Limb (tissue), 2 donors: ENCODE data around the gene ANKS3.
"Not testable (repeated sequence)": the region's sequence is repeated elsewhere in the genome, so short reads cannot be mapped to it uniquely, and the experiment has no call there.

ENCODE experiments used
- DNase-seq, 2 donors: peaks; one replicate each; pipeline ENCODE4 v3.0.0-alpha.2; 2016; ENCODE audit errors: extremely low spot score in 2 of 2

ANKS3 gene

DNA sequence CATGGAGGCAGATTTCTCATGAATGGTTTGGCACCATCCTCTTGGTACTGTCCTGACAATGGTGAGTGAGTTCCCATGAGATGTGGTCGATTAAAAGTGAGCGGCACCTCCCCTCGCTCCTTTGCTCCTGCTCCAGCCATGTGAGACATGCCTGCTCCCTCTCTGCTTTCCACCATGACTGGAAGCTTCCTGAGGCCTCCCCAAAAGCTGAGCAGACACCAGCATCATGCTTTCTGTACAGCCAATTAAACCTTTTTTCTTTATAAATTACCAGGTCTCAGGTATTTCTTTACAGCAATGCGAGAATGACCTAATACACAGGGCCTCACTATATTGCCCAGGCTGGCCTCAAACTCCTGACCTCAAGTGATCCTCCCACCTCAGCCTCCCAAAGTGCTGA, 20.8 kb upstream of the ANKS3 start:
- DNase-seq, result no peak

DNA sequence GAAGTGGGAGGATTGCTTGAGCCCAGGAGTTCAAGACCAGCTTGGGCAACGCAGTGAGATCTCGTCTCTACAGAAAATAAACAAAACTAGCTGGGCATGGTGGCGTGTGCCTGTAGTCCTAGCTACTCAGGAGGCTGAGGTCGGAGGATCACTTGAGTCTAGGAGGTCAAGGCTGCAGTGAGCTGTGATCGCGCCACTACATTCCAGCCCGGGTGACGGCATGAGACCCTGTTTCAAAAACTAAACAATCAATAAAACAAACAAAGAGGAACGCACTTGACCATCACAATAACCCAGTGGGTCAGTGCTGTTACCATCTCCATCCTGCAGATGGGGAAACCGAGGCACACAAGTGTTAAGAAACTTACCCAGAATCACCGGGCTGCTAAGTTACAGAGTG, 19.2 kb upstream of the ANKS3 start:
- no peak for DNase-seq

DNA sequence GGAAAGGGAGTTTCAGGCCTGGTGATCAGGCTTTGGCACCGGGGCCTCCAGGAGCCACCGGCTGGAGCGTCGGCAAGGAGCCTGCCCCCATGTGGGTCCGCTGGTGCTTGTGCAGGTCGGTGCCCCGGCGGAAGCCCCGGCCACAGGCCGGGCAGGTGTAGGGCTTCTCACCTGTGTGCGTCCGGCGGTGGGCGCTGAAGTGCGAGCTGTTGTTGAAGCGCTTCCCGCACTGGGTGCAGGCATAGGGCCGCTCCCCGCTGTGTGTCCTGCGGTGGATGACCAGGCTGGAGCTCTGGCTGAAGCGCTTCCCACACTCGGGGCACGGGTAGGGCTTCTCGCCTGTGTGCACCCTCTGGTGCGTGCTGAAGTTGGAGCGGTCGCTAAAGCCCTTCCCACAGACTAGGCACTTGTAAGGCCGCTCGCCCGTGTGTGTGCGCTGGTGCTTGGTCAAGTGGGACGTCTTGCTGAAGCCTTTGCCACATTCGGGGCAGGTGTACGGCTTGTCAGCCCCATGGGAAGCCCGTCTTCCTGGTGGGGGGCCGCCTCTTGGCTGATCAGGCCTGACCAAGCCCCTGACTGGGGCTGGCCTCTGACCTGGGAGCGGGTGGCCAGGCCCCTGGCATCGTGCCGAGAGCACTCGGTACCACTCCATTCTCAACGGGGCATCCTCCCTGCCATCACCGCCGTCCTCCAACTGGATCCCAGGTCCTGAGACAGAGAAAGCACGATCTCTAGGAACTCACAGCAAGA, 18.5 kb upstream of the ANKS3 start:
- no peak for DNase-seq

DNA sequence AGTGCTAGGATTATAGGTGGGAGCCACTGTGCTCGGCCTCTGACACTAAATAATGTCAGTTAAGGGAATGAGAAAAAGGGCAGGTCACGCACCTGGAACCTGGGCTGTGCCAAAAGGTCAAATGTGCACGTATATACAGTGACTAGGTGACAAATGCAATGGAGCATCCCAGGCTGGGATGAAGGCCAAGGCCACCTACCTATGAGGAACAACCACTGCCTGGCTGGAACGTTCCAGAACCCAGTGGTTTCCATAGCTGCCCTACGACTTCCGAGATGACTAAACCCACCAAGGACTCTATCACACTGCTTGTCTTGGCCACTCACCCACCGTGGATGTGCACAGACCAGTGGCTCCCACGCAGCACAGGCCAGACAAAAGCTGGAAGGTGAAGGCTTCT, 16.8 kb upstream of the ANKS3 start:
- no peak for DNase-seq

DNA sequence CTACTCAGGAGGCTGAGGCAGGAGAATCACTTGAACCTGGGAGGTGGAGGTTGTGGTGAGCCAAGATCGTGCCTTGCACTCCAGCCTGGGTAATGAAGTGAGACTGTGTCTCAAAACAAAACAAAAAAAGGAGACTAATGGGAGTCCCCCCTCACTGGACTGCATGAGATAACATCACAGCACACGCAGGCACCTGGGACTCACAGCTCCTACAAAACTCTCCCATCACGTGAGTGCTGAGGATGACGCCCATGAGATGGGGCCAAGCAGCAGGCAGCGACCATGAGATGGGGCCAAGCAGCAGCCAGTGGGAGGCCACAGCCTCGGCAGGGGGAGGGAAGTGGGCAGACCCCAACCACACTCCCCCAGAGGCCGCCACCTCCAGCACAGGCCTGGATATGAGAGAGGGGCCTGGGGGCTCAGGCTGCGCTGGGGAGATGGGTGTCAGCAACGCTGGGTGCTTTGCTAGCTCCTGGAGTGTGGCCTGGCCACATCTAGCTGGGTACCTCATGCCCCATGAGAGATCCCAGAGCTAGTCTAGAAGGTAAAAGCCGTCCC, 15.7 kb upstream of the ANKS3 start:
- no peak for DNase-seq

DNA sequence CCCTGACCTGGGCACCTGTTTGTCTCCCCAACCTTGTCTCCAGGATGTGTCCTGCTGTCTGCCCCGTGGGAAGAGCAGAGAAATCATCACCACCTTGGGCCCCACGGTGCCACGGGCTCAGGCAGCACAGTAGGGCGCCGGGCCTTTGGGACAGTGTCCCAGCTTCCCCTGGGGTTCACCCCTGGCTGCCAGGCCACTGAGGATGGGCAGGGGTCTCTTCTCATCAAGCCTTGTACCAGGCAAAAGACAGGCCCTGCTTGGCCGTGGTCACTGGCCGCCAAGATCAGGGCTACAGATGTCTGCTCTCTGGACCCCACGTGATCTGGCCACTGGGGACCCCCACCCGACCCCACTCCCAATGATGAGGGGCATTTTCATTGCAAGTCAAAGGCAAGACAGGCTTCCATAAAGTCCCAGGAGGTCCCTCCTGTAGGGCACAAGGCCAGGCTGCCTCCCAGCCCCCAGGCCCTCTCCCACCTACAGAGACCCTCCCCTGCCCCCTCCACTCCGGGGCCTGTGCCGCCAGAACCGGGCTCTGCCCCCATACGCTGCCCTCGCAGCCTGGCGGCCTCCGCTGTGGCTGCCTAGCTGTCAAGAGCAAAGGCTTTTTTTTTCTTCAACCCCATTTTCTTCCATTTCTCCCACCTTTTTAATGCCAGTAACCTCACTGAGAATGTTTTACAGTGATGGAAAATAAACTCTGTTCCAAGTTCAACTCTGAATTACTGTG, 14.8 kb upstream of the ANKS3 start:
- no peak for DNase-seq

DNA sequence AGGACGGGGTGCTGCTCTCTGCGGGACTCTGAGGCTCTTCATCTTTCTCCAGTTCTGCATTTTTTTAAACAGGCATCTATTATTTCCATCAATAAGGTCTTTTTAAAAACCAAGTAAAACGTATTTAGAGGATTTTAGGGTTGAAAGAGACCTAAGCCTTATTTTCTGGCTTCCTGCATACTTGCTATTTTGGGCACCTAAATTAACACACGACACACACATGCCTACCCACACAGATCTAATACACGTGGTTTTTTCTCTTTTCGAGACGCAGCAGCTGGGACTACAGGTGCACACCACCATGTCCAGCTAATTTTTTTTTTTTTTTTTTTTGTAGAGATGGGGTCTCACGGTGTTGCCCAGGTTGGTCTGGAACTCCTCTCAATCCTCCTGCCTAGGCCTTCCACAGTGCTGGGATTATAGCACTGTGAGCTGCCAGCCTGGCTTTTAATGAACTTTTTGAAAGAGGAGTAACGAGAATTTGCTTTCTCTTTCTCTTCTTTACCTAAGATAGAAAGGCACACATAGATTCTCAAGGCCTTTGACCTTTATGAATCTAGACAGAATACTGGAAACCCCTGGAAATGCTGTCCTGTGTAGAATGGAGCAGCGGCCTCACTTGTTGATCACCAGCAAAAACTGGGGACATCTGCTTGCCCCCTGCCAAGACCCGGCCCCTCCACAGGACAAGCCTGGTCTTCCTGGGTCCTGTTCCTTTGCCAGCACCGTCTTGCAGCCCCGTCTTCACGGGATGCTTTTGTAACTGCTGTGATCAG, 14.0 kb upstream of the ANKS3 start:
- no peak for DNase-seq

DNA sequence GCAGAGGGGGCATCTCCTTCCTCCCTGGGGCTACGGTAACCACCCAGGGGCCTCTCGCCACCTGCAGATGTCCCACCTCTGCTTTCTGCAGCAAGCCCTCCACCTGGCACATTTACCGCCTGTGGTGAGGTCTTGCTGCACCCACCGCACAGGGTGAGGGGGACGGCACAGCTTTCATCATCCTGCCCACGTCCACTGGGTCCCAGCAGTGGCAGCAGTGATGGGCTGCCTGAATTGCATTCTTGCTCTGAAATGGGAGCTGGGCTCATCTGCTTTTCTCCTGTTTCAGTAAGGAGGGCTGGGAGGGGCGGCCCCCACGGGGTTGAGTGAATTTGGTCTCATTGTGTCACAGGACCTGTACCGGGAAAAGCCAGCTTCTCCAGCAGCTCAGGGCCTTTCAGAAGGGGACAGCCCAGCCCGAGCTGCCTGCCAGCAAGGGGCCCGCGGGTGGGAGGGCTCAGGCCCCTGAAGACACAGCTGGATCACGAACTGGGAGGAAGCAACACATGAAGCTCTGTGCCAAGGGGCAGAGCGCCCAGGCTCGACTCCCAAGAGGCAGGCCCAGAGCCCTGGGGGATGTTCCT, 13.0 kb upstream of the ANKS3 start:
- no peak for DNase-seq

DNA sequence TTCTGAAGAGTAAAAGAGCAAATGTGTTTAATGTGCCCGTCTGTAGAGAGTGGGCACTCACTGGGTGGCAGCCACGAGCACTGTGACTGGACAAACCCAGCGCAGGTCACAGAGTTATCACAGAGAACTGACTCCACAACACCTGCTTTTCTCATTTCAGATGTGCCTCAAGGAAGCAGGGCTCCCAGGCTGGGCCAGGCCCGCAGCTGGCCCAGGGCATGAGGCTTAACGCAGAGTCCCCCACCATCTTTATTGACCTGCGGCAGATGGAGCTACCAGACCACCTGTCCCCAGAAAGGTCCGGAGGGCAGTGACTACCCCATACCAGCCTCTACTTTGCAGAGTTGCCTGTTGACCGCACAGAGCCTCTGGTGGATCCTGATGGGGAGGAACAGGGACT, 12.1 kb upstream of the ANKS3 start:
- DNase-seq, result no peak

DNA sequence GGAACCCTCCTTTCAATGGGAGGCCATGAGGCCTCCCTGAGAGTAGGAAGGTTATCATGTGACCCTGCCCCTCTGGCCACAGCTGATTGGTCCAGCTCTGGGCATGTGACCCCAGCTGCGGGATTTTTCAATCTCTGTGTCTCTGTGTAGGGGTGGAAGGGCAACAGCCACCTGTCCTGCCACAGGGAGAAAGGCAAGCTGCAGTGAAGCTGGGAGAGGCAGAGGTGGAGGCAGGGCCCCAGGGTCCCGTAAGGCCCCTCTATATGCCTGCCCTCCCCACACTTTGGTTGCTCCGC, 11.2 kb upstream of the ANKS3 start:
- DNase-seq, result no peak

DNA sequence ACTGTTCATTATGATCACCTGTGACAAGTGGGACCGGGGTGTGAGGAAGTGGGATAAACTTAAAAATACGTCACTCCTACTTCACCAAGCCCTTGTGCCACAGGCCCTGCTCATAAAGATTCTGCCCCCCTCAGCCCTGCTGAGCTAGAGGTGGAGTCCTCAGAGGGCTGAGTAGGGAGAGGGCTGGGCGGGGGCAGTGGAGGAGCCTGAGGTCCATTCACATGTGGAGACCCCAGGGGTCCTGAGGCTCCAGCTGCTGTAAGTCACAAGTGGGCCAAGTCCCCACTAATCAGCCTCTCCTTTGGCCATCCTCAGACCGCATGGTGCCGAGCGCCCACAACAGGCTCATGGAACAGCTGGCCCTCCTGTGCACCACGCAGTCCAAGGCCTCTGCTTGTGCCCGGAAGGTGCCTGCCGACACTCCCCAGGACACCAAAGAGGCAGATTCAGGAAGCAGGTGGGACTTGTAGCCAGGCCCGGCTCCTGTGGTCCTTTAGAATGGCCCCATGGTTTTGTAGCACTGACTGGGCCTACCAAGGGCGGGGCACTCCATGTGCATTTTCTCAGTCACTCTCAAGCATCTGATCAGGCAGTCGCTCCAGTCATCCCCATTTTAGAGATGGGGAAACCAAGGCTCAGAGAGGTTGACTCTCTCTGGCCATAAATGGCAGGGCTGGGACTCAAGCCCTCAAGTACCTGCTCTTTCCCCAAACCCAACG, 10.6 kb upstream of the ANKS3 start:
- DNase-seq, result no peak

DNA sequence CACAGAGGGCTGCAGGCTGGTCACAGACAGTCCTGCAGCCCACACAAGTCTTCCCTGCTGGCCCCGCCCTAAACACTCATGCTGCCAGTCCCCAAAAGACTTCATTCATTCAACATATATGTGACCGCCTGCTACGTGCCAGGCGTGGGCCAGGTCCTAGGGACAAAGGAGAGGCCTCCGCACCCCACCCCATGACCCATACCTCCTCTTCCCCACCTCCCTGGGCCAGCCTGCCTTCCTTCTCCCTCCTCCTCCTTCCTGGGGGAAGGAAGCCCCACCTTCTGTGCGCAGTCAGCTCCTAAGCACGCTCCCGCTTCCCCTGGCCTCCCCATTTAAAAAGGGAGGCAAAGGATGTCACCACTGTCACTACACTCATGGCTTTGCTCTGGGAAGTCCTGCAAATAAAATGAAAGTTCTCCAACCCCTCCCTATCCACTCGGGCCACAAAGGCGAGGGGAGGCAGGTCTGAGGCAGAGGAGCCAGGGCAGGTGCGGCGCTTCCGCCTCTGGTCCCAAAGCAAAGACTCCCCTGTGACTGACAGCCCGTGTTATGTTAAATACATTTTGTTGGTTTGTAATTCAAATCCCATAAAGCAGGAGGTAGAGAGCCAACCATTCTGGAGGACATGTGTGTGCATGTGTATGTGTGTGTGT, 9.3 kb upstream of the ANKS3 start:
- no peak for DNase-seq

DNA sequence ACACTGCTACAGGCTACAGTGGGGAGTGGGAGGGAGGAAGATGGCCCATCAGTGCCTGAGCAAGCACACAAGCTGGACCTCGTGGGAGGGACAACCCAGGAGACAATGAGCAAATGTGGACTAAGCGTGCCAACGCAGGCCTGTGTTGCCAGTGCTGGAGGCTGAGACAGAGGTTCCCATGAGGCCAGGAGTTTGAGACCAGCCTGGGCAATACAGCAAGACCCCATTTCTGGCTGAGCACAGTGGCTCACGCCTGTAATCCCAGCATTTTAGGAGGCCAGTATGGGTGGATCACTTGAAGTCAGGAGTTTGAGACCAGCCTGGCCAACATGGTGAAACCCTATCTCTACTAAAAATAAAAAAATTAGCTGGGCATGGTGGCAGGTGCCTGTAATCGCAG, 4.3 kb upstream of the ANKS3 start:
- DNase-seq, result not testable (repeated sequence)

DNA sequence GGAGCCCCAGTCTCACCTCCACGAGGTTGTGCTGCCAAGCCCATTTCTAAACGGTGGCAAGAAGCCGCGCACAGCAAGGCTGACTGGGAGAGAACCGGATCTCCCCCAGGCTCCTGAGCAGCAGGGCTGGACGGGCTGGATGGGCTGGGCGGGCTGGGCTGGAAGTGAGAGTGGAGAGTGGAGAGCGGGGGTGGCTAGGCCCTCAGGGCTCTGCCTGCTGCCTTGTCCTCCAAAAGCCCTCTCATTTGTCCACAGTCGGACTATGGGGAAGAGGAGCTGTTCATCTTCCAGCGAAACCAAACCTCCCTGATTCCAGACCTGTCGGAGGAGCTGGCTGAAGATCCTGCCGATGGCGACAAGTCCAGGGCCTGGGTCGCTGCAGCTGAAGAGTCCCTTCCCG, 3.5 kb upstream of the ANKS3 start:
- no peak for DNase-seq

DNA sequence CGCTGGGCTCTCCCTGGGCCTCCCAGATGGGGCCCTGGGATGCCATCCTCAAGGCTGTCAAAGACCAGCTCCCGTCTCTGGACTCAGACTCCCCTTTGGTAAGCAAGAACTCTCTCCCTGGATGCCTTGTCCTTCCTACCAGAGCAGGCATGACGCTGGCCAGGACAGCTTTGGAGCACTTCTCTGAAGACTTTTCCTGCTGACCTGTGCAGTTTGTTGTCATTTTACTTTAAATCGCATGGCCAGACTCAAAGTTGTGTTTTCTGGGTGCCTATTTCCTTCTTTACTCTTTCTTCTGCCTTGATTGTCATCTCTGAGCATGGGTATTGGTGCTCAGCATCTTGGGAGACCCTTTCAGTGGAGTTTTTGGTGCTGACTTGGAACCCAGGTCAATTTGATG, 2.5 kb upstream of the ANKS3 start:
- no peak for DNase-seq

DNA sequence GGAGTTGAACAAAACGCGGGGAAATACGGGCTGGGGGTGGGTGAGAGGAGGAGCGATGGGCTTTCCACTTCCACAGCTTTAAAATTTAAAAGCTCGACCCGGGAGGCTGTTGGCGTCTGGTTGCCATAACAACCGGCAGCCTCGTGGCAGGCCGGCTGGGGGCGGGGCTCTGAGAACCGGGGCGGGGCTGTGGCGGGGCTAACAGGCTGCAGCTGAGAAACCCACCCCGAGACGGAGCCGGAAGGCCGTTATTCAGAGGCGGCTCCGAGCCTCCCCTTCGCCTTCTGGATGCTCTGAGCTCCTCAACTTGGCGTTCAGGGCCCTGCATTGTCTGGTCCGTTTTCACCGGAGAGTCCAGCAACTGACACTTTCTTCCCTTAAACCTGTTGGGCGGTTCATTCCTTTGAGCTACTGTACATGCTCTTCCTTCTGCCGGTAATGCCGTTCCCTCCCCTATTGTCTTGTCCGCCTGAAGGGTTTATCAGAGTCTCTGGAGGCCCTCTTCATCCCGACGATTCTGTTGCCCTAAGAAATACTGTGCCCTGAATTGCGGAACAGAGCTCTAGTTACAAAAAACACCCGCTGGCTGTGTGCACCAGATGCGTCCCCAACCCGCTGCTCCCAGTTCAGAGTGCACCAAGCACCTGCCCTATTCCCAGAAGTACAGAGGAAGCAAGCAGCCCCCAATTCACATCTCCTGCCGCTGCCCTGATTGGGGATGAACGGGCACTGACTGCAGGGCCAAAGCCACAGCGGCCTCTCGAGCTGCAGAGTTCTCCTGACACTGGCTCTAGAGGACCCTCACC, 862 bp upstream of the ANKS3 start:
- peak; percentile 89 to 95 for DNase-seq

DNA sequence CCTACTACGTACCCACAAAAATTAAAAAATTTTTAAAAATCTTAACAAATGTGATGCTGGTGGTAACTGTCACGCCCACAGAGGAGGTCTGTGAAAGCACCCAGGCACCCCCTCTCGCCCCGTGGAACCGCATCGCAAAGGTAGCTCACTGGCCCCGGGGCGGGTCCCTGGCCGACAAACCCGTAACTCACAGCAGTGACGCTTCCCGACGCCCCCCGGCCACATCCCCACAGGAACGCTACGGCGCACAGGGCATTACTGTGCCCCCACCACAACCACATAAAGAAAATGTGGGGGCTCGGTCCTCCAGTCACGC, 366 bp downstream of the ANKS3 start:
- no peak for DNase-seq

DNA sequence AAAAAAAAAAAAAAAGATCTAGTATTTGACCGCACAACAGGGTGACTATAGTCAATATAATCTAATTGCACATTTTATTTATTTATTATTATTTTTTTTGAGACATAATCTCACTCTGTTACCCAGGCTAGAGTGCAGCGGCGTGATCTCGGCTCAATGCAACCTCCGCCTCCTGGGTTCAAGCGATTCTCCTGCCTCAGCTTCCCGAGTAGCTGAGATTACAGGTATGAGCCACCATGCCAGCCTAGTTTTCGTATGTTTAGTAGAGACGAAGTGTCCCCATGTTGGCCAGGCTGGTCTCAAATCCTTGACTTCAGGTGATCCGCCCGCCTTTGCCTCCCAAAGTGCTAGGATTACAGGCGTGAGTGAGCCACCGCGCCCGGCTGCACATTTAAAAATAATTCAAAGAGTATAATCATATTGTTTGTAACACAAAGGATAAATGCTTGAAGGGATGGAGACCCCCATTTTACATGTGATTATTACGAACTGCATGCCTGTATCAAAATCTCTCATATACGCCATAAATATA, 794 bp downstream of the ANKS3 start:
- no peak for DNase-seq

DNA sequence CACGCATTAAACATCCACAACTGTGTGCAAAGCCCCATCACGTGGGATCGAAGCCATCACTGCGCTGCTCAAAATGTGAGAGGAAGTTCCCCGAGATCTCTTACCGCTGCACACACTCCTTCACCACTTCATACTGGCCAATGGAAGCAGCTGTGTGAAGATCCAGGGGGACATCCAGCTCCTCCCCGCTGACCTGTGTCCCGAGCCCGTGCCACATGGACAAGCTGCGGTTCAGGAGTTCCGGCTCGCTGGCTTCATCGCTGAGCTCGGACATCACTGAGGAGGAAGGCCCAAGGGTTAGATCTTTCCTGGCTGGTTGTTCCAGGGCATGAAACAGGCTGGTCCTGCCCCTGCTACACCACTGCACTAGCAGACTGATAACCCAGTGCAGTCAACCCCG, 4.2 kb downstream of the ANKS3 start:
- no peak for DNase-seq

DNA sequence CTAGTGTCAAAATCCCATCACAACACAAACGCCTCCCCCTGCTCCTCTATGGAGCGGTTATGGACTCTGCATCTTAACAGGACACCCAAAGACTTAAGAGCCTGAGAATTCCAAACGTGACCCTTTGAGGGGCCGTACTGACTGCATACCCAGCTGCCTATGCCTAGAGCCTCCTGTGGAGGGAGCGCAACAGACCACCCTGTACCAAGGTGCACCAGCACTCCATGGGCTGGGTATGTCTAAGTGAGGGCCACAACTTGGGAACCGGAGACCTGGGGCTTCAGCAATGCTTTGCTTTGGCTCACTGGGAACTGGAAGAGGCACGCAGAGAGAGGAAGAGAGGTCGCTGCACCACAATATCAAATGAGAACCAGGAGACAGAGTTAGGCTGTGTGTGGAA, 5.4 kb downstream of the ANKS3 start:
- DNase-seq, result no peak
